Stimulated activated CD8-positive, alpha-beta memory T cell treated with anti-CD3 and anti-CD28 coated beads, Interleukin-4, amount 100 ng/mL, for 24 hours (primary cell): Measurements from ENCODE around the gene REEP2.
"Not testable (repeated sequence)": the region's sequence is repeated elsewhere in the genome, so short reads cannot be mapped to it uniquely, and the experiment has no call there.

Experiments
- DNase-seq: peaks from one replicate; pipeline ENCODE4 v3.0.0-alpha.2; 2020; ENCODE audit warnings: low read depth

The REEP2 gene

GRCh38 chr5:138438724-138439476 is at the start of gene REEP2:
REEP2 (plus strand) TSS chr5:138439057; CDS start chr5:138439209, 152 bp downstream.
- DNase-seq: peak; percentile 59

GRCh38 chr5:138389332-138389731 is 49.5 kb upstream of the REEP2 start:
- no peak for DNase-seq

GRCh38 chr5:138389911-138390310 is 48.9 kb upstream of the REEP2 start:
- not testable (repeated sequence) for DNase-seq

- no peak for DNase-seq
These were observed 46.9 kb upstream of the REEP2 start for GRCh38 chr5:138391859-138392386.

- DNase-seq: no peak
These were observed 36.2 kb upstream of the REEP2 start for GRCh38 chr5:138402640-138403039.

- no peak for DNase-seq
These were observed 30.8 kb upstream of the REEP2 start for GRCh38 chr5:138408023-138408422.

GRCh38 chr5:138410996-138411640 is 27.7 kb upstream of the REEP2 start:
- DNase-seq: not testable (repeated sequence)

GRCh38 chr5:138418444-138418843 is 20.4 kb upstream of the REEP2 start:
- no peak for DNase-seq

- no peak for DNase-seq
These were observed 13.8 kb upstream of the REEP2 start for GRCh38 chr5:138425079-138425478.

GRCh38 chr5:138435943-138436342 is 2.9 kb upstream of the REEP2 start:
- no peak for DNase-seq

GRCh38 chr5:138438003-138438723 is 694 bp upstream of the REEP2 start:
- no peak for DNase-seq

- no peak for DNase-seq
These were observed 761 bp downstream of the REEP2 start for GRCh38 chr5:138439477-138440158.

GRCh38 chr5:138440159-138441073 is 1.6 kb downstream of the REEP2 start:
- no peak for DNase-seq

- no peak for DNase-seq
These were observed 2.4 kb downstream of the REEP2 start for GRCh38 chr5:138441221-138441620.

- no peak for DNase-seq
These were observed 5.4 kb downstream of the REEP2 start for GRCh38 chr5:138444078-138444773.

GRCh38 chr5:138444774-138445546 is 6.1 kb downstream of the REEP2 start:
- no peak for DNase-seq

GRCh38 chr5:138445547-138446271 is 6.9 kb downstream of the REEP2 start:
- DNase-seq: no peak

- no peak for DNase-seq
These were observed 9.2 kb downstream of the REEP2 start for GRCh38 chr5:138448070-138448469.
